Activated T-helper 1 cell treated with anti-CD3 and anti-CD28 coated beads, Interleukin-12 subunit alpha, Interleukin-12 subunit beta, Interleukin-2, Interleukin-4 antibody, amounts not matched to agents 30 ng/mL and 10 ng/mL and 1 ng/mL, durations not matched to agents 14 hours and 24 hours and 36 hours (primary cell): Measurements from ENCODE around the gene CIAO3. TPM values are rescaled to one million over a fixed set of nuclear protein-coding genes. Genes with fewer than 3 reads are reported as not detected.

Source experiments
- DNase-seq: peaks from one replicate; pipeline ENCODE4 v3.0.0; 2021; ENCODE audit warnings: low spot score
- H3K27ac Mint-ChIP-seq: one replicate; pipeline ENCODE4 v1.8.0; 2021; ENCODE audit warnings: mild to moderate bottlenecking, mixed read lengths
- H3K27me3 Mint-ChIP-seq: one replicate; pipeline ENCODE4 v1.8.0; 2022; ENCODE audit warnings: mild to moderate bottlenecking, moderate library complexity, mixed read lengths; ENCODE audit not compliant: insufficient read depth
- H3K36me3 Mint-ChIP-seq: one replicate; pipeline ENCODE4 v1.8.0; 2021; ENCODE audit warnings: low read depth, mixed read lengths
- H3K4me1 Mint-ChIP-seq: one replicate; pipeline ENCODE4 v1.8.0; 2021; ENCODE audit warnings: low read depth, mixed read lengths
- H3K4me3 Mint-ChIP-seq: one replicate; pipeline ENCODE4 v1.8.0; 2021; ENCODE audit warnings: mild to moderate bottlenecking, moderate library complexity, mixed read lengths
- H3K9me3 Mint-ChIP-seq: one replicate; pipeline ENCODE4 v1.8.0; 2021; ENCODE audit warnings: mixed read lengths
- intact Hi-C: fragments of 100-400 bp; cut with micrococcal nuclease; formaldehyde crosslinking; loops from one replicate; pipeline ENCODE4 v1.15.1; 2024
- total RNA-seq: library from RNA; stranded (reverse); gene quantifications from 2 replicates; pipeline ENCODE4 v1.2.3, GENCODE V29; 2022

The CIAO3 gene
- total RNA-seq = 41.0 and 43.1 TPM in 2 replicates

- peaks cover 9% of the 10 kb centered on the region for H3K4me1 Mint-ChIP-seq
- no peaks in the 10 kb centered on the region for H3K9me3 Mint-ChIP-seq
- intact Hi-C loops = loop anchor here (1.0 to 10.0 kb wide), 3 partner anchors 46 to 234 kb away; partner anchors contain the start of genes CHTF18, LMF1 and RPUSD1
- peak; percentile 92 for DNase-seq
- peak within 1 kb of the TSS; percentile 85 for H3K4me3 Mint-ChIP-seq
- no peaks in the 10 kb centered on the region for H3K27me3 Mint-ChIP-seq
- peaks cover 11% of the 10 kb centered on the region for H3K36me3 Mint-ChIP-seq
- H3K27ac Mint-ChIP-seq = peak within 1 kb of the TSS; percentile 73
Observed at GRCh38 chr16:740764-741505, at the start of gene CIAO3. TSS of gene CIAO3 (minus strand) at chr16:740997. CDS start at chr16:740985, 12 bp downstream.

- peaks cover 7% of the 10 kb centered on the region for H3K36me3 Mint-ChIP-seq
- H3K27me3 Mint-ChIP-seq = no peaks in the 10 kb centered on the region
- H3K4me3 Mint-ChIP-seq = peak overlapping the region; percentile 73
- H3K9me3 Mint-ChIP-seq = no peaks in the 10 kb centered on the region
- H3K4me1 Mint-ChIP-seq = no peaks in the 10 kb centered on the region
- intact Hi-C loops = no loop called here
- DNase-seq = no peak
- no peak overlapping the region for H3K27ac Mint-ChIP-seq
Observed at GRCh38 chr16:790086-790485, 49.3 kb upstream of the CIAO3 start.

- intact Hi-C loops = loop anchor here (5.0 kb wide), 3 partner anchors 47 to 633 kb away; partner anchors contain the start of genes CIAO3, METTL26 and UQCC4
- Mint-ChIP-seq H3K36me3 (peaks cover 7% of the 10 kb centered on the region), H3K9me3 (no peaks in the 10 kb centered on the region), H3K27me3 (no peaks in the 10 kb centered on the region), H3K27ac (no peak overlapping the region), H3K4me3 (peak overlapping the region; percentile 73), H3K4me1 (no peaks in the 10 kb centered on the region)
- no peak for DNase-seq
Observed at GRCh38 chr16:789191-789850, 48.5 kb upstream of the CIAO3 start.

- intact Hi-C loops = loop anchor here (1.0 to 5.0 kb wide), 5 partner anchors 19 to 634 kb away; partner anchors contain the start of genes CIAO3, METTL26 and UQCC4
- Mint-ChIP-seq H3K4me1 (no peaks in the 10 kb centered on the region), H3K9me3 (no peaks in the 10 kb centered on the region)
Observed at GRCh38 chr16:788399-789126, 47.8 kb upstream of the CIAO3 start, which contains the start of gene CHTF18. TSS of gene CHTF18 (plus strand) at chr16:788620. CDS start at chr16:788685, 65 bp downstream.

GRCh38 chr16:787978-788398 is 47.2 kb upstream of the CIAO3 start, which contains the start of gene RPUSD1:
TSS of gene RPUSD1 (minus strand) at chr16:788381. CDS start at chr16:787737, 644 bp downstream.
- intact Hi-C loops = loop anchor here (1.0 to 5.0 kb wide), 5 partner anchors 19 to 634 kb away; partner anchors contain the start of genes CIAO3, METTL26 and UQCC4
- peak within 1 kb of the TSS; percentile 79 for H3K27ac Mint-ChIP-seq
- peaks cover 7% of the 10 kb centered on the region for H3K36me3 Mint-ChIP-seq
- H3K4me1 Mint-ChIP-seq = no peaks in the 10 kb centered on the region
- peak within 1 kb of the TSS; percentile 92 for H3K4me3 Mint-ChIP-seq
- no peaks in the 10 kb centered on the region for H3K9me3 Mint-ChIP-seq
- DNase-seq = peak; percentile 15
- no peaks in the 10 kb centered on the region for H3K27me3 Mint-ChIP-seq

More at GRCh38 chr16:788399-789126, 47.8 kb upstream of the CIAO3 start, which contains the start of gene CHTF18:
- peak; percentile 92 for DNase-seq
- Mint-ChIP-seq H3K36me3 (peaks cover 7% of the 10 kb centered on the region), H3K27ac (peak within 1 kb of the TSS; percentile 79), H3K4me3 (peak within 1 kb of the TSS; percentile 92), H3K27me3 (no peaks in the 10 kb centered on the region)

- peak overlapping the region; percentile 92 for H3K4me3 Mint-ChIP-seq
- intact Hi-C loops = loop anchor here (5.0 kb wide), 3 partner anchors 45 to 635 kb away; partner anchors contain the start of genes CIAO3, METTL26 and UQCC4
- H3K36me3 Mint-ChIP-seq = peaks cover 7% of the 10 kb centered on the region
- no peak for DNase-seq
- no peaks in the 10 kb centered on the region for H3K4me1 Mint-ChIP-seq
- H3K27ac Mint-ChIP-seq = peak overlapping the region; percentile 79
- H3K9me3 Mint-ChIP-seq = no peaks in the 10 kb centered on the region
- no peaks in the 10 kb centered on the region for H3K27me3 Mint-ChIP-seq
Observed at GRCh38 chr16:787321-787966, 46.6 kb upstream of the CIAO3 start.

GRCh38 chr16:785563-786535 is 45.1 kb upstream of the CIAO3 start:
- Mint-ChIP-seq H3K27me3 (no peaks in the 10 kb centered on the region), H3K4me3 (peak overlapping the region; percentile 92), H3K4me1 (no peaks in the 10 kb centered on the region), H3K36me3 (peaks cover 2% of the 10 kb centered on the region), H3K9me3 (no peaks in the 10 kb centered on the region), H3K27ac (no peak overlapping the region)
- intact Hi-C loops = loop anchor here (1.0 to 5.0 kb wide), 4 partner anchors 44 to 636 kb away; partner anchors contain the start of genes CIAO3, METTL26 and UQCC4
- DNase-seq = peak; percentile 60

- H3K27me3 Mint-ChIP-seq = no peaks in the 10 kb centered on the region
- H3K27ac Mint-ChIP-seq = no peak overlapping the region
- intact Hi-C loops = no loop called here
Observed at GRCh38 chr16:784431-784830, 43.6 kb upstream of the CIAO3 start.

GRCh38 chr16:783404-784161 is 42.8 kb upstream of the CIAO3 start:
- Mint-ChIP-seq H3K27ac (no peak overlapping the region), H3K36me3 (no peaks in the 10 kb centered on the region), H3K4me1 (no peaks in the 10 kb centered on the region), H3K9me3 (no peaks in the 10 kb centered on the region), H3K27me3 (no peaks in the 10 kb centered on the region), H3K4me3 (no peak overlapping the region)
- DNase-seq = no peak
- intact Hi-C loops = no loop called here

More at GRCh38 chr16:784431-784830, 43.6 kb upstream of the CIAO3 start:
- no peaks in the 10 kb centered on the region for H3K9me3 Mint-ChIP-seq
- no peaks in the 10 kb centered on the region for H3K4me1 Mint-ChIP-seq
- no peak overlapping the region for H3K4me3 Mint-ChIP-seq
- H3K36me3 Mint-ChIP-seq = no peaks in the 10 kb centered on the region
- no peak for DNase-seq

- no peaks in the 10 kb centered on the region for H3K27me3 Mint-ChIP-seq
- intact Hi-C loops = no loop called here
- no peak overlapping the region for H3K27ac Mint-ChIP-seq
Observed at GRCh38 chr16:782766-783403, 42.1 kb upstream of the CIAO3 start.

More at GRCh38 chr16:782766-783403, 42.1 kb upstream of the CIAO3 start:
- no peak for DNase-seq
- H3K36me3 Mint-ChIP-seq = no peaks in the 10 kb centered on the region
- no peaks in the 10 kb centered on the region for H3K9me3 Mint-ChIP-seq
- H3K4me1 Mint-ChIP-seq = no peaks in the 10 kb centered on the region
- H3K4me3 Mint-ChIP-seq = no peak overlapping the region
